HL-60/S4 (cell line): ENCODE data around the gene PIK3AP1.

Source experiments
- in situ Hi-C: fragments of 300-500 bp; cut with MboI; formaldehyde crosslinking; loops from 2 replicates; pipeline ENCODE4 v1.14.3; 2022; ENCODE audit warnings: low sequenced_read_pairs

PIK3AP1 gene, protein sequence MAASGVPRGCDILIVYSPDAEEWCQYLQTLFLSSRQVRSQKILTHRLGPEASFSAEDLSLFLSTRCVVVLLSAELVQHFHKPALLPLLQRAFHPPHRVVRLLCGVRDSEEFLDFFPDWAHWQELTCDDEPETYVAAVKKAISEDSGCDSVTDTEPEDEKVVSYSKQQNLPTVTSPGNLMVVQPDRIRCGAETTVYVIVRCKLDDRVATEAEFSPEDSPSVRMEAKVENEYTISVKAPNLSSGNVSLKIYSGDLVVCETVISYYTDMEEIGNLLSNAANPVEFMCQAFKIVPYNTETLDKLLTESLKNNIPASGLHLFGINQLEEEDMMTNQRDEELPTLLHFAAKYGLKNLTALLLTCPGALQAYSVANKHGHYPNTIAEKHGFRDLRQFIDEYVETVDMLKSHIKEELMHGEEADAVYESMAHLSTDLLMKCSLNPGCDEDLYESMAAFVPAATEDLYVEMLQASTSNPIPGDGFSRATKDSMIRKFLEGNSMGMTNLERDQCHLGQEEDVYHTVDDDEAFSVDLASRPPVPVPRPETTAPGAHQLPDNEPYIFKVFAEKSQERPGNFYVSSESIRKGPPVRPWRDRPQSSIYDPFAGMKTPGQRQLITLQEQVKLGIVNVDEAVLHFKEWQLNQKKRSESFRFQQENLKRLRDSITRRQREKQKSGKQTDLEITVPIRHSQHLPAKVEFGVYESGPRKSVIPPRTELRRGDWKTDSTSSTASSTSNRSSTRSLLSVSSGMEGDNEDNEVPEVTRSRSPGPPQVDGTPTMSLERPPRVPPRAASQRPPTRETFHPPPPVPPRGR

DNA sequence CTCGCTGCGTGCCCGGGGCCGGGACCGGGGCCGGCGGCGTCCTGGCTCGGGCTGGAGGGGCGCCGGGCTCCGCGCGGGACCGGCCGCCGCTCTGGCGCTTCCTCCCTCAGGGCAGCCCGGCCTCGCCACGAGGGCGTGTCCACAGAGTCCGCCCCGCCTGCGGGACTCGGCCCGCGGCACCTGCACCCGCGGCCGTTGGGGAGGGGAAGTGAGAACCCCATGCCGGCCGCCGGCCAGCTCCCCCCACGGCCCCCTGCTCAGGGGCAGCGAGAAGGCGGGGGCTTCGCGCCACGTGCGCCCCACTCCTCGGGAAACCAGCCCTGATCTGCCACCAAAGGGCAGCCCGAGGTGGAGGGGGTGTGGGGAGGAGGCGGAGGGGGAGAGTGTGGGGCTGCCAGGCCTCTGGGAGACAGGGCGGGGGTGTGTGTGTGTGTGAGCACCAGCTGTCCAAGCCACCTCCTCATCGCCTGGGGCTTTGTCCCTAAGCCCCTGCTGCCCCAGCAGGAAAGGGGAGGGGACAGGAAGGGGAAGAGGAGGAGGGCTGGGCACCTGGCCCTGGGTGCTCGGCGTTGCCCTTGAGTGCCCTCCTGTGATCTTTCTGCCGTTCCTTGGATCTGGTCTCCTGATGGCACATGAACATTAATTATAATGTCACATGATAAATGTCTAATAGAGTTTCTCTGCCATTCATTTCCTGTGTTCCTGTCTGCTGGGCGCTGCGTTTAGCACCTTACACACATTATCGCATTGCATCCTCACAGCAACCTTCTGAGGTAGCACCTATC is at the start of gene PIK3AP1:
Gene PIK3AP1 (minus strand): TSS at position 93 of the 785 bp plus-strand sequence. CDS start 120 bp downstream, outside the sequence.
- in situ Hi-C loops, result no loop called here

DNA sequence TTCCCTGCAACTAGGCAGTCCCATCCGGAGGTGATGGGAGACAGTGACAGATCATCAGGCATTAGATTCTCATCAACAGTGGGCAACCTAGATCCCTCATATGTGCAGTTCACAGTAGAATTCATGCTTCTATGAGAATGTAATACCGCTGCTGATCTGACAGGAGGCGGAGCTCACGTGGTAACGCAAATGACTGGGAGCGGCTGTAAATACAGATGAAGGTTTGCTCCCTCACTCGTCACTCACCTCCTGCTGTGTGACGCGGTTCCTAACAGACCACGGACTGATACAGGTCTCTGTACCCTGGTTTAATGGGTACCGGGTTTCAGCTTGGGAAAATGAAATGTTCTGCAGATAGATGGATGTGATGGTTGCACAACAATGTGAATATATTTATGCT is 47.8 kb upstream of the PIK3AP1 start:
- in situ Hi-C loops, result loop anchor here (25.0 kb wide), 1 partner anchor 381 kb away; no protein-coding TSS in a partner anchor

DNA sequence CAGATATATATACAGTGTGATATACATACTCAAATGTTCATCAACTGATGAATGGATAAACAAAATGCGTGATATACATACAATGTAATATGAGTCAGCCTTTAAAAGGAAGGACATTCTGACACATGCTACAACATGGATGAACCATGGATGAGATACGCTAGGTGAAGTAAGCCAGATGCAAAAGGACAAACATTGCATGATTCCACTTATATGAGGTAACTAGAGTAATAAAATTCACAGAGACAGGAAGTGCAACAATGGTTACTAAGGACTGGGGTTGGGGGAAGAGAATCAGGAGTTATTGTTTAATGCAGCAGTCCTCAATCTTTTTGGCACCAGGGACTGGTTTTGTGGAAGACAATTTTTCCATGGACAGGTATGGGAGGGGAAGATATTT is 47.3 kb upstream of the PIK3AP1 start:
- in situ Hi-C loops, result loop anchor here (25.0 kb wide), 1 partner anchor 380 kb away; no protein-coding TSS in a partner anchor

DNA sequence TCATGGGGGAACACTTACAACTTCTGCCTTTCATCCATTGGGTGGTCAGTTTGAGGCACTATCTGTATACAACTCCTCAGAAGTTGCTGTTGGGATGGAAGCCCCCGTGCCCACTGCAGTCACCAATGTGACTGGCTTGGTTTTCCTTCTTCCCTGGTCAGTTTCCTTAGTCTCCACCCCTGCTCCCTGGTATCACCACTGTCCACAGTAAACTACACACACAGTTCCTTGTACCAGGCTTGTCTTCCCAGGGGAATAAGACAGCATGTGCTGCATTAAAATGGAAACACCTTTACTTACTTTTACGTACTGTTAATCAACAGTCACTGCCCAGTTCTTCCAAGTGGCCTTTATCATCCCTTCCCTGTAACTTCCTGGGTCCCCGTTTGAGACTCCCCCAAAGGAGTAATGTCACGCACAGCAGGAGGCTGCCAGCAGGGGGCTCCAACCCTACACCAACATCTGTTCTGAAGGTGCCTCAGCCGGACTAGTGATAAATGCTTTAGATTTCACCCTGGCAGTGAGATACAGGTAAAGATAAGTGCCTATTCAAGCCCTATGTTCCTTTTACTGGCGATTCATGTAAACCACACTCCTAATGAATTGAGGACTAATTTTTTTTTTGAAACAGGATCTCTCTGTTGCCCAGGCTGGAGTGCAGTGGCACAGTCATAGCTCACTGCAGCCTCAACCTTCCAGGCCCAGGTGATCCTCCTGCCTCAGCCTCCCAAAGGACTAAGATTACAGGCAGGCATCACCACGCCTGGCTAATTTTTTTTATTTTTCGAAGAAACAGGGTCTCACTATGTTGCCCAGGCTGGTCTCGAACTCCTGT is 45.3 kb upstream of the PIK3AP1 start:
- in situ Hi-C loops, result loop anchor here (25.0 kb wide), 1 partner anchor 378 kb away; no protein-coding TSS in a partner anchor

DNA sequence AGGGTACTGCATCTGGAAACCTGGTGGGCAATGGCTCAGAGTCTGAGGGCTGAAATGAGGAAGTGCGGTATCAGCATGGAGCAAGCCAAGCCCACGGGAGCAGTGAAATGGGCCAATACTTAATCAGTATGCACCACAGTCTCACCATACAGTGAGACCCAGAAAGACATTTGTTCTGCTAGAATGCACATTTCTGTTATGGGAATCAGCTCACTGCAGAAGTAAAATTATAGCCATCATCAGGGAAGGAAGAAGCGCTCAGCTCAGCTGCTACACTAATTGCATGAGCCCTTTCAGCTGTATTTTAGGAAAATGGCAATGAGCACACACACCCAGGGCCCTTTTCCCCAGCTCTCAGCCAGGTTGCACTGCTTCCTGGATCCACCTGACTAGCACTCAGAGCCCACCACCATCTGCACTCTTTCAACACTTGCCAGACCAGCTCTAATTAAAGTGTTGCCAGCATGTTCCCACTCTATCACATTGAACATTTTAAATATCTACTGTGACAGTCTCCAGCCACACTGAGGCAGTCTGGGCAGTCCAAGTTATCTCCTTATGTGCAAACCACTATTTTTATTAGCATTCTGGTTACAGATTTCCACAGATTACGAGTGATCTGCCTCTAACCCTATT is 44.2 kb upstream of the PIK3AP1 start:
- in situ Hi-C loops, result loop anchor here (25.0 kb wide), 1 partner anchor 377 kb away; no protein-coding TSS in a partner anchor

DNA sequence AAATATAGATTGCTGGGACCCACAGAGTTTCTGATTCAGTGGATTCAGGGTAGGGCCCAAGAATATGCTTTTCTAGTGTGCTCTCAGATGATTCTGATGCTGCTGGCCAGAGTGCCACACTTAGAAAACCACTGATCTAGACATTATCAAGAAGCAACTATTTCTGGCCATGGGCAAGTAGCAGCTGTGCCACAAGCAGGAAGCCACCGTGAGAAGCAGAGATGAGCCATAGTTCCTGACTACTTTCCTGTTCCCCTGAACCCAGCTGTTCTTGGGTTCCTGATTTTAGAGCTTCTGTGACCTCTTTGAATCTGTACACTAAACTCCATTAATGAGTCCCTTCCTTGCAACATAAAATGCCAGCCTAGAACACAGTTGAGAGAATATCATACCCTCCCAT is 38.1 kb upstream of the PIK3AP1 start:
- in situ Hi-C loops, result loop anchor here (25.0 kb wide), 1 partner anchor 371 kb away; no protein-coding TSS in a partner anchor

DNA sequence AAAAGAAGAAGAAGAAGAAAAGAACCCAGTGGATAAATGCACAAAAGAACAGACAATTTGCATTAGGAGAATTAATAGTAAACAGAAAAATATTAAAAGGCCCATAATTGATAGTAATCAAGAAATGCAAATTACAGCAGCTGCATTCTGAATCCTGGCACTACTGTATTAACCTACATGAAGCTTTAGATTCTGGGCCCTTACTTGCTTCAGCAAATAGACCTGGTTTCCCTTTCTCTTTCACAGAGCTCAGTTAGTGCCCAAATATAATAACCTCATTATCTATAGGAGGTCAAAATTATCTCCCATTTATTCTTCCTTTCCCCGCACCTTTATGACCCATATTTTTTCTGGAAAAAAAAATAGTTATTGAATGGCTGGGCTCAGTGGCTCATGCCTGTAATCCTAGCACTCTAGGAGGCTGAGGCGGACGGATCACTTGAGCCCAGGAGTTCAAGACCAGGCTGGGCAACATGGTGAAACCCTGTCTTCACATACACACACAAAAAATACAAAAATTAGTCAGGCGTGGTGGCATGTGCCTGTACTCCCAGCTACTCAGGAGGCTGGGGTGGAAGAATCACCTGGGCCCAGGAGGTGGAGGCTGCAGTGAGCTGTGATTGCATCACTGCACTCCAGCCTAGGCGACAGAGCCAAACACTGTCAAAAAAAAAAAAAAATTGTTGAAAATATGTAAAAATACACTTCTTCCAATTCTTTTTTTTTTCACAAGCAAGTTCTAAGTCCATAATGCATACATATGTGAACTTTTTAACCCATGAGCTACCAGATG is 36.0 kb upstream of the PIK3AP1 start:
- in situ Hi-C loops, result loop anchor here (25.0 kb wide), 1 partner anchor 369 kb away; no protein-coding TSS in a partner anchor

DNA sequence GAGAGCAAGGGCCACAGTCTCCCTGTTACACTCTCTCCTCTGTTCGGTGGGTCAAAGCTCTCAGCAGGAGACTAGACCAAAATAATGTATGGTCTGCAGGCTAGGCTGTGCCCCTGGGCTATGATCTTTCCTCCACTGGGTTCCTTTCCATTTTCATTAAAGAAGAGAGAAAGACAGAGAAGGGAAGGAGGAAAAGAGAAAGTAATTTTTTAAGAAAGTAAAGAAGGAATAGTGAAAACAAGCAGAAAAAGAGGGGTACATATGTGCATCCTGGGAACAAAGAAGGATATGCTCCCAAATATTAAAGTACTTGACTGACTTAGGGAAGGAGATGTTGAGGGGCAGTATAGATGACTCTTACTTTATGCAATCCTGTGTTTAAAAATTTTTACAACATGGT is 33.6 kb upstream of the PIK3AP1 start:
- in situ Hi-C loops, result loop anchor here (25.0 kb wide), 1 partner anchor 367 kb away; no protein-coding TSS in a partner anchor

DNA sequence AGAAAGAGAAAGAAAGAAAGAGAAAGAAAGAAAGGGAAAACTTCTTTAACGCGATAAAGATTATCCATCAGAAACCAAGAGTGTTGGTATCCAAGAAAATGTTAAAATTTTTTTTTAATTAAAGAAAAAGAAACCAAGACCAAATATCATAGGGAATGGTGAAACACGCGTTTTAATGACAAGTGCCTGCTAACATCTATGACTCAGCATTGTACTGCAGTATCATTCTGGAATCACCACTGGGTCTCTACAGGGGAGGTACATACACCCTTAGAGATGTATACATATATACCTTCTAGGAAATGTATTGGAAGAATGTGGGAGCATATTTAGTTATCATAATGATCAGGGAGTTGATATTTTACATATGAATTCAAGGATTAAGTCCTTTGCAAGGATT is 32.1 kb upstream of the PIK3AP1 start:
- in situ Hi-C loops, result loop anchor here (25.0 kb wide), 1 partner anchor 365 kb away; no protein-coding TSS in a partner anchor

DNA sequence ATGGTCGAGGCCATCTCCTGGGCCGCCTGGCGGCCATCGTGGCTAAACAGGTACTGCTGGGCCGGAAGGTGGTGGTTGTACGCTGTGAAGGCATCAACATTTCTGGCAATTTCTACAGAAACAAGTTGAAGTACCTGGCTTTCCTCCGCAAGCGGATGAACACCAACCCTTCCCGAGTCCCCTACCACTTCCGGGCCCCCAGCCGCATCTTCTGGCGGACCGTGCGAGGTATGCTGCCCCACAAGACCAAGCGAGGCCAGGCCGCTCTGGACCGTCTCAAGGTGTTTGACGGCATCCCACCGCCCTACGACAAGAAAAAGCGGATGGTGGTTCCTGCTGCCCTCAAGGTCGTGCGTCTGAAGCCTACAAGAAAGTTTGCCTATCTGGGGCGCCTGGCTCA is 30.0 kb upstream of the PIK3AP1 start:
- in situ Hi-C loops, result loop anchor here (25.0 kb wide), 1 partner anchor 363 kb away; no protein-coding TSS in a partner anchor

DNA sequence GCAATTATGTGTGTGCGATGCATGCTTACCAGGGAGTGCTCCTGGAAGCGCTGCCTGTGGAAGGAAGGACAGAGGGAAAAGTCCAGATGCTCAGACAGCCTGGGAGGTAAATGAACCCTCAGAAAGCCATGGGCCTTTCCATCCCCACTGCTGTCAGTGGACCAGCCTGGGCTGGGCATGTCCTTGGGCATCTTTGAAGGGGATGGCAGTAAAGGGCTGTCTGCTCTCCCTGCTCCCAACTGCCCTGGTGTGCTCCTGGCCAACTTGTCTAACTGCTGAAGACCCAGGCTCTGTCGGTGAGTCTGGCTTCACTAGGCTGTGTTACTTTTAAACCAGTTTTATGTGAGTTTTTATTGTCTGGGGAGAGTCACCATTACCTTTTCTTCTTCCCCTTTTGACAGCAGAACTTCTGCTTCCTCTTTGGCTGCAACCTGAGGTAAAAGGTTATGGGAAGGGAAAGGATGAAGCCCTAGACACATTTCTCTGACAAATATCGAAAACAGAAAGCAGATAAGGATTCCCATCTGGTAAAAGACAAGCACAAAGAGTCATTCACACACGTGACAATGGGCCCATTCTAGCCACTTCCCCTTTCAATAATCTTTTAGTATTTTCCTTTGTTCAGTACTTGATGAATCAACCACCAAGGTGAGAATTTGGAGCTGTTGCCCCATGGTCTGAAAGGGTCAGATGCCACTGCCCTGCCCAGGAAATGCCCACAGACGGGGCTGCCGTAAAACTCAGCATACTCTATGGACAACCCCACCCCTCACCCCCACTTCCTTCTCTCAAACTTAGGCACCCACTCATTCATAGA is 27.6 kb upstream of the PIK3AP1 start:
- in situ Hi-C loops, result loop anchor here (10.0 kb wide), 1 partner anchor 103 kb away; no protein-coding TSS in a partner anchor

DNA sequence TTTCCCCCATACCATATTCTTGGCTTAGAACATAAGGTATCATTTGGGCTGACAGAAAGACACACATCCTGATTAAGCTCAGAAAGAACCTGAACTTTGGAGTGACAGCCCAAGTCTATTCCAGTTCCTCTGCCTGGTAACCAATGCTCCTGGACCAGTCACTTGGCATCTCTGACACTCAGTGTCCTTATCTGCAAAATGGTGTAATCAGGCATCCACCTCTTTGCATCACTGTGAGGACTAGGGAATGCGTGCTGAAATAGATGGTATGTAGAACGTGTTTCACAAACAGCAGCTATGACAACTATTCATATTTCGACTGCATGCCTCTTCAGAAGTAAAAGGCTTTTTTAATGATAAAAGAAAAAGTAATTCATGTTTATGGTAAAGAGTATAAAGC is 26.2 kb upstream of the PIK3AP1 start:
- in situ Hi-C loops, result loop anchor here (10.0 kb wide), 1 partner anchor 102 kb away; no protein-coding TSS in a partner anchor

DNA sequence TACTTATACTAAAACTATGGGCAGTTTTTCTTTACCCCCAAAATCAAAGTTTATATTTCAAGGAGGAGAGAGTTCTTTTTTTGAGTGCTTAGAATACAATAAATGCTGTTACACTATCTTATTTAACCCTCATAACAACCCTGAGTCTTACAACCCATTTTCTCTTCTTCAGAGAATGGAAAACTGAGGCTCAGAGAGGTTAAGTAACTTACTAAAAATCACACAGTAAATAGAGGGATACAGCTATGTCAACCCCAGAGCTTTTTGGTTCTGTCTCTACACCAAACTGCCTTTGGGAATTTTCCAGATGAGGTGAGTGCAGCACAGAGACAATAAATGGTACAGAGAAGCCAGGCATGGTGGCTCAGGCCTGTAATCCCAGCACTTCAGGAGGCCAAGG is 25.6 kb upstream of the PIK3AP1 start:
- in situ Hi-C loops, result loop anchor here (10.0 kb wide), 1 partner anchor 101 kb away; no protein-coding TSS in a partner anchor

DNA sequence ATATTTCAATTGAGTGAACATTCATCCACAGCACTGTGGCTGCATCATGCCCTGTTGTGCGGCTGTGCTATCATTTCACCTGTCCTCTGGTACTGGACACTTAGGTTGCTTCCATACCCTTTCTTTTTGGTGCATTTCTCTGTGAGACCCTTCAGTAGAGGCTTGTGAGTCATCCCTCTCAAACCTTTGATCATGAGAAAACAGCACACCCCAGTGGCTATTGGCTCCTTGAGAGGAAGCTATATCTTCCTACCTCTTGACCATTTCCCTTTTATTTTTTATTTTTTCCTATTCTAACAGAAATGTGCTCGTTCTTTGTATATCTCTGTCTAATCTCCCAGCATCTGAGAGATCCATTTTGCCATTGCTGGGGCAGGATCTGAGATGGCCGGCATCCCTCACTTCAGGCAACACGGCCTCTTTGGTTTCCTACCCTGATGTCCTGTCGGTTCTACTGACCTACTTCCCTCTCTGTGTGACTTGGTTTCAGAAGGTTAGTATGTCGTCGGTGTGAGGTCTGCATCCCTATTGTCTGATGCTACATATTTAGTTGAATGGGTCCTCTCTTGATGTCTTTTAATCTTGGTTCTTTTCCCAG is 23.8 kb upstream of the PIK3AP1 start:
- in situ Hi-C loops, result loop anchor here (10.0 kb wide), 1 partner anchor 99 kb away; no protein-coding TSS in a partner anchor

DNA sequence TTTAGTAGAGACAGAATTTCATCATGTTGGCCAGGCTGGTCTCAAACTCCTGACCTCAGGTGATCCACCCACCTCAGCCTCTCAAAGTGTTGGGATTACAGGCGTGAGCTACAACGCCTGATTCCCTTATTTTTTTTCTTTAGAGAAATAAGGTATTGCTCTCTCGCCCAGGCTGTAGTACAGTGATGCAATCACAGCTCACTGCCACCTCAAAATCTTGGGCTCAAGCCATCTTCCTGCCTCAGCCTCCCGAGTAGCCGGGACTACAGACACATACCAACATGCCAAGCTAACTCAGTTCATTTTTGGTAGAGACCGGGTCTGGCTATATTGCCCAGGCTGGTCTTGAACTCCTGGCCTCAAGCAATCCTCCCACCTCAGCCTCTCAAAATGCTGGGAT is 21.2 kb upstream of the PIK3AP1 start:
- in situ Hi-C loops, result loop anchor here (10.0 kb wide), 1 partner anchor 97 kb away; no protein-coding TSS in a partner anchor

DNA sequence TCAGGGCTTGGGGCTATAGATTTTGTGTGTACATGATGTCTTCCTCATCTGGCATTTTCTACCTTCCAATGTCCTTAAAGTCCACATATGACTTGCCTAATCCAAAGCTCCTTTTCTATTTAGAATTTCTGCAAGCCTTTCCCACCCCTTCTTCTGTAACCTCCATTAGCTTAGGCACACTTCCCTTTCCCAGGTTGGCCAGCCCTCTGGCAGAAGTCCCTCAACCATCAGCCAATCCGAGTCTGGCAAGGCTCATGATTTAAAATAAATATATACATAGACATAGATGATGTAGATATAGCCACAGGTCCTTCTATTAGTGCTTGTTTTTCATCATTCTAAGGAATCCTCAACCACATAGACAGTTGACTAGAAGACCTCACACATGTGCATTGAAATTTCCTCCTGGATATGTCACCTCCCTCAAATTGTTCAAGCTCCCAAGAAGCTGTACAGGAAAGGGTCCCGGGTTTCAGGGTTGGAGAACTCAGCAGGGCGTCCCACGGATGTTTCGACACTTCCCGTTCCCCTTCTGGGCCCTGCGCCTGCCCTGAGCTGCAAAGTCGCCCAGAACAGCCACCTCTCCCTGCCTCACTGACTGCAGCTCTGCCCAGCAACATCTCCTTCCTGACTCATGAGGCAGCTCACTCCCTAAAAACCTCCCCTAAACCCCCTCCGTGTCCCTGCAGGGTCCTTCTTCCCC is 20.4 kb upstream of the PIK3AP1 start:
- in situ Hi-C loops, result loop anchor here (10.0 kb wide), 1 partner anchor 96 kb away; no protein-coding TSS in a partner anchor
